GM23338 (cell line): ENCODE results near the gene ADGRL3. TPM values are rescaled to one million over a fixed set of nuclear protein-coding genes. Genes with fewer than 3 reads are reported as not detected.

Experiments used
- ATAC-seq: fragments of 200-7000 bp; cut with Tn5 transposase; 3 replicates; pipeline ENCODE4 v1.9.1; 2020
- DNase-seq: peaks from one replicate; pipeline ENCODE4 v3.0.0-alpha.2; 2015; ENCODE audit warnings: low spot score
- H2AFZ ChIP-seq: fragments of 200-600 bp; sonication (generic); 2 replicates; pipeline ENCODE4 v1.8.0; 2016; ENCODE audit warnings: antibody characterized with exemption, mild to moderate bottlenecking, moderate library complexity
- H3F3A ChIP-seq: fragments of 200-600 bp; sonication (generic); replicated peaks from 2 replicates; pipeline ENCODE4 v1.8.0; 2017; ENCODE audit warnings: antibody characterized with exemption, mixed run types, low read depth
- H3K27ac ChIP-seq: fragments of 200-600 bp; sonication (generic); 2 replicates; pipeline ENCODE4 v1.6.1; 2016; ENCODE audit warnings: low read depth
- H3K27me3 ChIP-seq: fragments of 200-600 bp; sonication (generic); 2 replicates; pipeline ENCODE4 v1.8.0; 2016; ENCODE audit warnings: mild to moderate bottlenecking, mixed run types, moderate library complexity; ENCODE audit not compliant: insufficient read depth
- H3K36me3 ChIP-seq: fragments of 200-600 bp; sonication (generic); 2 replicates; pipeline ENCODE4 v1.8.0; 2016; ENCODE audit warnings: mild to moderate bottlenecking; ENCODE audit not compliant: insufficient read depth
- H3K4me1 ChIP-seq: fragments of 200-600 bp; sonication (generic); 2 replicates; pipeline ENCODE4 v1.8.0; 2016; ENCODE audit warnings: mild to moderate bottlenecking, moderate library complexity; ENCODE audit not compliant: insufficient read depth
- H3K4me2 ChIP-seq: fragments of 200-600 bp; sonication (generic); 2 replicates; pipeline ENCODE4 v1.7.1; 2017; ENCODE audit warnings: mixed run types
- H3K4me3 ChIP-seq: fragments of 200-600 bp; sonication (generic); 2 replicates; pipeline ENCODE4 v1.6.1; 2016; ENCODE audit warnings: mixed run types
- H3K79me2 ChIP-seq: fragments of 200-600 bp; sonication (generic); replicated peaks from 2 replicates; pipeline ENCODE4 v1.8.0; 2017; ENCODE audit warnings: mild to moderate bottlenecking; ENCODE audit not compliant: insufficient read depth
- H3K9me2 ChIP-seq: fragments of 200-600 bp; sonication (generic); 2 replicates; pipeline ENCODE4 v1.8.0; 2017; ENCODE audit not compliant: insufficient read depth
- H4K20me1 ChIP-seq: fragments of 200-600 bp; sonication (generic); replicated peaks from 2 replicates; pipeline ENCODE4 v1.8.0; 2017; ENCODE audit warnings: mild to moderate bottlenecking; ENCODE audit not compliant: insufficient read depth
- H3K27ac Mint-ChIP-seq: 2 replicates; pipeline ENCODE4 v1.8.0; 2020; ENCODE audit warnings: inconsistent platforms, mild to moderate bottlenecking, moderate library complexity, mixed read lengths
- H3K27me3 Mint-ChIP-seq: 3 replicates; pipeline ENCODE4 v1.8.0; 2022; ENCODE audit warnings: low read depth, mild to moderate bottlenecking, moderate library complexity, mixed read lengths, inconsistent platforms; ENCODE audit not compliant: insufficient read depth, poor library complexity
- H3K36me3 Mint-ChIP-seq: 3 replicates; pipeline ENCODE4 v1.8.0; 2021; ENCODE audit warnings: low read depth, mild to moderate bottlenecking, inconsistent platforms, moderate library complexity, mixed read lengths
- H3K4me1 Mint-ChIP-seq: 3 replicates; pipeline ENCODE4 v1.8.0; 2020; ENCODE audit warnings: mild to moderate bottlenecking, inconsistent platforms, mixed read lengths
- H3K4me3 Mint-ChIP-seq: 3 replicates; pipeline ENCODE4 v1.8.0; 2021; ENCODE audit warnings: moderate library complexity, mild to moderate bottlenecking, inconsistent platforms, mixed read lengths
- H3K9me3 Mint-ChIP-seq: 3 replicates; pipeline ENCODE4 v1.8.0; 2020; ENCODE audit warnings: moderate library complexity, mild to moderate bottlenecking, inconsistent platforms, mixed read lengths
- EZH2 ChIP-seq: fragments of 200-600 bp; sonication (generic); IDR thresholded peaks from one replicate; pipeline ENCODE4 v1.8.0; 2017; ENCODE audit warnings: antibody characterized with exemption, mild to moderate bottlenecking, low read depth; ENCODE audit not compliant: unreplicated experiment
- EZH2phosphoT487 ChIP-seq: fragments of 200-600 bp; sonication (generic); IDR thresholded peaks from one replicate; pipeline ENCODE4 v1.8.1; 2018; ENCODE audit warnings: antibody characterized with exemption; ENCODE audit not compliant: unreplicated experiment
- JUNB ChIP-seq: IDR thresholded peaks from one replicate; pipeline ENCODE4 v1.6.1; 2016; ENCODE audit warnings: antibody characterized with exemption; ENCODE audit not compliant: unreplicated experiment
- NANOG ChIP-seq: IDR thresholded peaks from 2 replicates; pipeline ENCODE4 v1.6.1; 2016; ENCODE audit warnings: antibody characterized with exemption, borderline replicate concordance
- POLR2AphosphoS5 ChIP-seq: IDR thresholded peaks from 2 replicates; pipeline ENCODE4 v1.6.1; 2016; ENCODE audit warnings: antibody characterized with exemption, low read depth
- REST ChIP-seq: IDR thresholded peaks from one replicate; pipeline ENCODE4 v1.6.1; 2018; ENCODE audit warnings: antibody characterized with exemption; ENCODE audit not compliant: unreplicated experiment
- STAT1 ChIP-seq: IDR thresholded peaks from one replicate; pipeline ENCODE4 v1.6.1; 2016; ENCODE audit warnings: antibody characterized with exemption; ENCODE audit not compliant: unreplicated experiment
- ZNF114 ChIP-seq: fragments of 250-450 bp; sonication (Bioruptor Pico); IDR thresholded peaks from 2 replicates; pipeline ENCODE4 v1.5.0; 2020; ENCODE audit warnings: mild to moderate bottlenecking, moderate library complexity
- ZNF331 ChIP-seq: fragments of 250-450 bp; sonication (Bioruptor Pico); IDR thresholded peaks from 2 replicates; pipeline ENCODE4 v1.5.0; 2020; ENCODE audit warnings: low read depth, mild to moderate bottlenecking, moderate library complexity
- ZNF462 ChIP-seq: fragments of 250-450 bp; sonication (Bioruptor Pico); IDR thresholded peaks from 2 replicates; pipeline ENCODE4 v1.5.0; 2020; ENCODE audit warnings: mild to moderate bottlenecking, moderate library complexity
- polyA plus RNA-seq: library from polyadenylated mRNA; unstranded; fragments of >200 nt; fragmentation: Nextera tagmentation; extraction: Ambion mirVana; gene quantifications from 2 replicates; pipeline ENCODE4 v1.2.1, GENCODE V29; 2016
- total RNA-seq: library from RNA; depleted of rRNA; stranded (reverse); fragments of >200 nt; shearing (Covaris generic); gene quantifications from 2 replicates; pipeline ENCODE4 v1.2.3, GENCODE V29; 2014
- TF ChIP-seq, protein P1 (sequence below): IDR thresholded peaks from 2 replicates; pipeline ENCODE4 v1.6.1; 2016; ENCODE audit warnings: antibody characterized with exemption

ADGRL3 gene
- total and polyA plus RNA-seq, 2 experiments from 2014 or later = 9.7 to 16.5 TPM

DNA sequence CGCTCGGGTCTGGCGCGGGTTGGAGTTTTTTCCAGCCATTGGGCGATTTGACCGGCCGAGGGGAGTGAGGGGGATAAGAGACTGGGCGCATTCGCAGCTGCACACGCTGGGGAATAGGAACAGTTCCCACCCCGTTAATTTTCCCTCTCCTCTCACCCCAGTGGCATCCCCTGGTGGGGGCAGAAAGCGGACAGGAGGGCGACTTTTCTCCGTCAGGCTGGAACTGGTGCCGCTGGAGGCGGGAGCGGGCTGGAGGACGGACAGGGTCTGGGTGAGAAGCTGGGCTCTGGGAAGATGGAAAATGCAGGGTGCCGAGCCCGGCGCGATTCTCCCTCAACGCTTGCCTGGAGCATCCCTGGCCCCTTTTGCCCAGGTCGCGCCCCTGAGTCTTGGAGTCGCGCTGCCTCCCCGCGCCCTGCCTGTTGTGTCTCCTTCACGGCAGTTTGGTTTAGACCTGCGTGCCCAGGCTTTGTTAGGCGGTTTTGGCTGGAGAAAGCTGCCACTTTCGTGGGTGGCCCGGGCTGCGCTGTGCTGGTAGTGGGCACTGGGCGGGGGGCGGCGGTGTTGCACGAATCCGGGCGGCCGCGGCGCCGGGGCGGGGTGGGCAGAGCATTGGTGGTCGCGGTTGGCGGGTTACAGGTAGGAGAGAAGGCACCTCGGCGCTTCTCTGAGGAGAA lies 2.0 kb downstream of the ADGRL3 start:
- H3K36me3 ChIP-seq = no peaks in the 10 kb centered on the region
- no peaks in the 10 kb centered on the region for H3K9me2 ChIP-seq
- H3K4me1 ChIP-seq = peaks cover 39% of the 10 kb centered on the region
- peaks cover 58% of the 10 kb centered on the region for H3K79me2 ChIP-seq
- peaks cover 8% of the 10 kb centered on the region; the same call in 1 of the 2 replicates for H4K20me1 ChIP-seq
- Mint-ChIP-seq H3K9me3 (no peaks in the 10 kb centered on the region), H3K4me1 (peaks cover 36% of the 10 kb centered on the region), H3K36me3 (peaks cover 4% of the 10 kb centered on the region; the same call in 2 of the 3 replicates), H3K27me3 (peaks cover 43% of the 10 kb centered on the region), H3K27ac (no peak overlapping the region), H3K4me3 (peak overlapping the region; percentile 95)
- peaks cover 50% of the 10 kb centered on the region for H3K27me3 ChIP-seq
- peak overlapping the region; percentile 82 for H3K4me3 ChIP-seq
- no peaks in the 10 kb centered on the region; the same call in 1 of the 2 replicates for H3F3A ChIP-seq
- H3K27ac ChIP-seq = no peak overlapping the region
- ATAC-seq (peak; percentile 22), DNase-seq (peak; percentile 61)
- H2AFZ ChIP-seq = peak overlapping the region; percentile 80
- TF ChIP-seq POLR2AphosphoS5 (no peak), JUNB (no peak), EZH2phosphoT487 (no peak), REST (no peak), ZNF114 (CRISPR knock-in tag) (no peak), NANOG (no peak), EZH2 (no peak), STAT1 (no peak), ZNF462 (CRISPR knock-in tag) (no peak), ZNF331 (CRISPR knock-in tag) (no peak)
- TF ChIP-seq, protein P1, sequence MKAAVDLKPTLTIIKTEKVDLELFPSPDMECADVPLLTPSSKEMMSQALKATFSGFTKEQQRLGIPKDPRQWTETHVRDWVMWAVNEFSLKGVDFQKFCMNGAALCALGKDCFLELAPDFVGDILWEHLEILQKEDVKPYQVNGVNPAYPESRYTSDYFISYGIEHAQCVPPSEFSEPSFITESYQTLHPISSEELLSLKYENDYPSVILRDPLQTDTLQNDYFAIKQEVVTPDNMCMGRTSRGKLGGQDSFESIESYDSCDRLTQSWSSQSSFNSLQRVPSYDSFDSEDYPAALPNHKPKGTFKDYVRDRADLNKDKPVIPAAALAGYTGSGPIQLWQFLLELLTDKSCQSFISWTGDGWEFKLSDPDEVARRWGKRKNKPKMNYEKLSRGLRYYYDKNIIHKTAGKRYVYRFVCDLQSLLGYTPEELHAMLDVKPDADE = no peak
- peak overlapping the region; percentile 93 for H3K4me2 ChIP-seq
